ENCODE data around the gene RNF223. TPM values are rescaled to one million over a fixed set of nuclear protein-coding genes. Genes with fewer than 3 reads are reported as not detected.
A peak's percentile ranks its signal among the peaks of the same experiment; 100 is the strongest.

RNF223 gene
- total and polyA plus RNA-seq, 2 donors from 2014 or later, result 0.28 to 2.3 TPM

- H3K9ac ChIP-seq (ENCODE audit: low read length in 3 of 3), result no peak overlapping the region
- no peak for TF ChIP-seq CTCF (IDR thresholded peaks at IDR 0.05; ENCODE audit: borderline replicate concordance, extremely low read depth, insufficient read depth)
- peaks cover 0 to 32% (median 8%) of the 10 kb centered on the region in 3 donors for H3K4me1 ChIP-seq (ENCODE audit: control insufficient read depth in 2 of 3, insufficient read depth in 2 of 3, low read depth in 1 of 3, low read length in 3 of 3)
- no peak for FAIRE-seq
- no peak for DNase-seq
- no peak overlapping the region for H3K27ac ChIP-seq (ENCODE audit: low read depth in 2 of 2, low read length in 2 of 2)
- H3K27me3 ChIP-seq (ENCODE audit: control insufficient read depth, insufficient read depth, low read length), result no peaks in the 10 kb centered on the region
- H3K36me3 ChIP-seq (ENCODE audit: control insufficient read depth in 2 of 3, insufficient read depth in 3 of 3, low read length in 3 of 3), result no peaks in the 10 kb centered on the region
- H3K4me3 ChIP-seq (ENCODE audit: low read length in 3 of 3), result peak overlapping the region in 1 of 3 donors; percentile 59
- no peaks in the 10 kb centered on the region for H3K9me3 ChIP-seq (ENCODE audit: control insufficient read depth in 2 of 3, insufficient read depth in 1 of 3, low read length in 3 of 3)
- intact Hi-C loops (cut with DNase I), result no loop called here
Measured at GRCh38 chr1:1021920-1022259, 52.2 kb downstream of the RNF223 start.

GRCh38 chr1:1021010-1021919, 52.8 kb downstream of the RNF223 start:
- Histone ChIP-seq H3K4me1 (ENCODE audit: control insufficient read depth in 2 of 3, insufficient read depth in 2 of 3, low read depth in 1 of 3, low read length in 3 of 3) (peaks cover 0 to 26% (median 8%) of the 10 kb centered on the region in 3 donors), H3K36me3 (ENCODE audit: control insufficient read depth in 2 of 3, insufficient read depth in 3 of 3, low read length in 3 of 3) (no peaks in the 10 kb centered on the region), H3K27ac (ENCODE audit: low read depth in 2 of 2, low read length in 2 of 2) (peak overlapping the region; percentile 37 to 63), H3K27me3 (ENCODE audit: control insufficient read depth, insufficient read depth, low read length) (no peaks in the 10 kb centered on the region), H3K4me3 (ENCODE audit: low read length in 3 of 3) (peak overlapping the region in 1 of 3 donors; percentile 59), H3K9me3 (ENCODE audit: control insufficient read depth in 2 of 3, insufficient read depth in 1 of 3, low read length in 3 of 3) (no peaks in the 10 kb centered on the region), H3K9ac (ENCODE audit: low read length in 3 of 3) (no peak overlapping the region)
- no peak for FAIRE-seq
- intact Hi-C loops (cut with DNase I), result no loop called here
- peak; percentile 58 to 93 (median 86) for DNase-seq
- TF ChIP-seq CTCF (IDR thresholded peaks at IDR 0.05; ENCODE audit: borderline replicate concordance, extremely low read depth, insufficient read depth), result no peak

Other genes starting within 250 kb of the RNF223 start
- 21.4 TPM for gene SAMD11, start 150.4 kb downstream of the RNF223 start, total RNA-seq
- 13.3 TPM for gene SAMD11, start 150.4 kb downstream of the RNF223 start, polyA plus RNA-seq (ENCODE audit: insufficient read depth, low read depth, low replicate concordance)
- gene NOC2L, start 115.0 kb downstream of the RNF223 start, total RNA-seq, result 65.5 TPM
- gene NOC2L, start 115.0 kb downstream of the RNF223 start, polyA plus RNA-seq (ENCODE audit: insufficient read depth, low read depth, low replicate concordance), result 42.4 TPM
- 11.5 TPM for gene KLHL17, start 113.7 kb downstream of the RNF223 start, total RNA-seq
- 6.9 TPM for gene KLHL17, start 113.7 kb downstream of the RNF223 start, polyA plus RNA-seq (ENCODE audit: insufficient read depth, low read depth, low replicate concordance)
- 14.3 TPM for gene PLEKHN1, start 107.8 kb downstream of the RNF223 start, total RNA-seq
- gene PLEKHN1, start 107.8 kb downstream of the RNF223 start, polyA plus RNA-seq (ENCODE audit: insufficient read depth, low read depth, low replicate concordance), result not detected
- 0.25 TPM for gene PERM1, start 92.2 kb downstream of the RNF223 start, total RNA-seq
- 0.86 TPM for gene PERM1, start 92.2 kb downstream of the RNF223 start, polyA plus RNA-seq (ENCODE audit: insufficient read depth, low read depth, low replicate concordance)
- gene HES4, start 74.2 kb downstream of the RNF223 start, total RNA-seq, result 32.0 TPM
- gene HES4, start 74.2 kb downstream of the RNF223 start, polyA plus RNA-seq (ENCODE audit: insufficient read depth, low read depth, low replicate concordance), result 15.8 TPM
- 23.9 TPM for gene ISG15, start 60.8 kb downstream of the RNF223 start, total RNA-seq
- 65.9 TPM for gene ISG15, start 60.8 kb downstream of the RNF223 start, polyA plus RNA-seq (ENCODE audit: insufficient read depth, low read depth, low replicate concordance)
- gene AGRN, start 54.2 kb downstream of the RNF223 start, total RNA-seq, result 261 TPM
- 78.5 TPM for gene AGRN, start 54.2 kb downstream of the RNF223 start, polyA plus RNA-seq (ENCODE audit: insufficient read depth, low read depth, low replicate concordance)
- 14.8 TPM for gene C1orf159, start 41.8 kb upstream of the RNF223 start, total RNA-seq
- 8.6 TPM for gene C1orf159, start 41.8 kb upstream of the RNF223 start, polyA plus RNA-seq (ENCODE audit: insufficient read depth, low read depth, low replicate concordance)
- gene TTLL10, start 99.6 kb upstream of the RNF223 start, total RNA-seq, result 1.5 TPM
- gene TTLL10, start 99.6 kb upstream of the RNF223 start, polyA plus RNA-seq (ENCODE audit: insufficient read depth, low read depth, low replicate concordance), result not detected
- 8.1 TPM for gene TNFRSF18, start 132.3 kb upstream of the RNF223 start, total RNA-seq
- gene TNFRSF18, start 132.3 kb upstream of the RNF223 start, polyA plus RNA-seq (ENCODE audit: insufficient read depth, low read depth, low replicate concordance), result not detected
- 5.1 TPM for gene TNFRSF4, start 139.8 kb upstream of the RNF223 start, total RNA-seq
- 3.3 TPM for gene TNFRSF4, start 139.8 kb upstream of the RNF223 start, polyA plus RNA-seq (ENCODE audit: insufficient read depth, low read depth, low replicate concordance)
- gene SDF4, start 157.7 kb upstream of the RNF223 start, total RNA-seq, result 160 TPM
- 143 TPM for gene SDF4, start 157.7 kb upstream of the RNF223 start, polyA plus RNA-seq (ENCODE audit: insufficient read depth, low read depth, low replicate concordance)
- 20.3 TPM for gene B3GALT6, start 157.9 kb upstream of the RNF223 start, total RNA-seq
- 13.7 TPM for gene B3GALT6, start 157.9 kb upstream of the RNF223 start, polyA plus RNA-seq (ENCODE audit: insufficient read depth, low read depth, low replicate concordance)
- gene C1QTNF12, start 172.4 kb upstream of the RNF223 start, total RNA-seq, result 3.1 TPM
- 9.9 TPM for gene C1QTNF12, start 172.4 kb upstream of the RNF223 start, polyA plus RNA-seq (ENCODE audit: insufficient read depth, low read depth, low replicate concordance)
- 56.6 TPM for gene UBE2J2, start 199.5 kb upstream of the RNF223 start, total RNA-seq
- gene UBE2J2, start 199.5 kb upstream of the RNF223 start, polyA plus RNA-seq (ENCODE audit: insufficient read depth, low read depth, low replicate concordance), result 57.4 TPM
- gene SCNN1D, start 206.1 kb upstream of the RNF223 start, total RNA-seq, result 4.6 TPM
- 4.6 TPM for gene SCNN1D, start 206.1 kb upstream of the RNF223 start, polyA plus RNA-seq (ENCODE audit: insufficient read depth, low read depth, low replicate concordance)
- 39.5 TPM for gene ACAP3, start 233.6 kb upstream of the RNF223 start, total RNA-seq
- gene ACAP3, start 233.6 kb upstream of the RNF223 start, polyA plus RNA-seq (ENCODE audit: insufficient read depth, low read depth, low replicate concordance), result 15.9 TPM
- gene PUSL1, start 234.3 kb upstream of the RNF223 start, total RNA-seq, result 12.6 TPM
- gene PUSL1, start 234.3 kb upstream of the RNF223 start, polyA plus RNA-seq (ENCODE audit: insufficient read depth, low read depth, low replicate concordance), result 13.9 TPM

All from kidney (tissue), 14 donors.